GM18868 (cell line): Measurements from ENCODE around the gene SNRNP70.

ENCODE experiments used
- ATAC-seq: cut with Tn5 transposase; IDR thresholded peaks from one replicate; pipeline ENCODE4 v1.9.1; 2021; ENCODE audit warnings: mild to moderate bottlenecking, moderate library complexity; ENCODE audit not compliant: unreplicated experiment

SNRNP70 gene

GRCh38 chr19:49097453-49098288 is 12.4 kb downstream of the SNRNP70 start:
- no peak for ATAC-seq

DNA sequence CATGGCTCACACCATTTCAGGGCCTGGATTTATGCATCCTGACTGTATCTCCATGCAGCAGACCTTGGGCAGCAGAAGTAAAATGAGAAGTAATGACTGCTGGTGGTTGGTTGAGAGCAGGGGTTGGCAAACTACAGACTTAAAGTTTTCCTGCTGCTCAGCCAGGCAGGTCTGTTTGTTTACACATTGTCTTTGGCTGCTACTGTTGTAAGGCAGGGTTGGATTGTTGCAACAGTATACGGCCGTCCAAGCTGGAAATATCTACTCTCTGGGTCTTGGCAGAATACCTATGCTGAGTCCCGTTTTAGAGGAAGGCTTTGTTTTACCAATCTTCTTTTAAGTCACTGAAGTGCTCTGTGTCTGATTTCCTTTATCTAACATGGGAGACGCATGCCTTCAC is 13.5 kb downstream of the SNRNP70 start:
- ATAC-seq = no peak

GRCh38 chr19:49101160-49101559 is 15.9 kb downstream of the SNRNP70 start:
- ATAC-seq = no peak

GRCh38 chr19:49102303-49102702 is 17.1 kb downstream of the SNRNP70 start:
- no peak for ATAC-seq

DNA sequence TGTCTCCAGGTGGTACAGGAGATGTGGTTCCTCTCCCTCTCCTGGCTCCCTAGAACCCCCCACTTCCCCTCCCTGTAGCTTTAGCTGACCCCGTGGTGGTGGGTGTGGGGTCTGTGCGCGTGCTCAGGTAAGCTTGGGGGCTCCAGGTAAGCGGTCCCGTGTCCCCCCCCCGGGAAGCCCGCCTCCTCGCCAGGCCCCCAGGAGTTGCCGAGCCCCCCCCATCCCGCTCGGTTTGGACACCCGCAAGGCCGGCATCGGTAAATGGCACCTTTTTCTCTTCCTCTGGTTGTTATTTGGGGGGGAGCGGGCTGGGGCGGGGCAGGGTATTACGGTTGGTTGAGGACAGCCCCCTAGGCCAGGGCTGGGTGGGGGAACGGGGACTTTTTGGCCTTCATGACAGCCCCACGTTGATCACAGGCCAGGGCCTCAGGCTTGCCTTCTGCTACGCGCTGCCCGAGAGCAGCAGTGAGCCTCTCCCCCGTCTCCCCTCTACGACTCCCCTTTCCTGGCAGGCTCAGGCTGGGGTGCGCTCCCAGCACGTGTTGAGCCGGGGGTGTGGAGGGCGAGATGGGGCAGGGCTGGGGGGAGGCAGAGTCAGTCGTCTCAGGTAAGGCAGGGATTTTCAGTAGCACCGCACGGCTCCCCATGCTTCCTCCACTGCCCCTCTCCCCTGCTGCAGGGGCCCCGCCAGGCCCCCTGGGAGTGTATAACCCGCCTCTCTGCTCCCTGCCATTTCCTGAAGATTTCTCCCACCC is 18.3 kb downstream of the SNRNP70 start:
- no peak for ATAC-seq

DNA sequence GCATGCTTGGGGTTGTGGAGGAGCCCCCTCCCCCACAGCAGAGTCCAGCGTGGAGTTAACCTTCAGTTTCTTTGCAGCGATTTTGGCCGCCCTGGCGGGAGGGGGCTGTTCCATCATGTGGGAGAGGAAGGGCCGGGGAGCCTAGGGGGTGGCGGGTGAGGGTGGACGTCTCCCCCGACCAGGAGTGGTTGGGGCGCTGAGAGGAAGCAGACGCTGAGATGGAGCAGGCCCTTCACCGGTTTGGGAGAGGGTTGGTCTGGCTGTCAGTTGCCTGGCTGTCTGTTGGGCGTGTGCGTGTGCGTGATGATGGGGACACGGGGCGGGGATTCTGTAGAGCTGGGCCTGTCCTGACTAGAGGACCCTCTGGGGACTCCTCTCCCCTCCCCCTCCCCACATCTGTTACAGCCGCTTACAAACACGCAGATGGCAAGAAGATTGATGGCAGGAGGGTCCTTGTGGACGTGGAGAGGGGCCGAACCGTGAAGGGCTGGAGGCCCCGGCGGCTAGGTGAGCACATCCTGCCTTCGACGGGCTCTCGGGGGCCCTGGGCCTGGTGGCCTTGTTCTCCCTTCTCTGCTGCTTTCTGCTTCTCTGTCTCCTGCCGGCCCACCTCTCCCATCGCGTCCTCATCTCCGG is 19.1 kb downstream of the SNRNP70 start:
- ATAC-seq = no peak

- no peak for ATAC-seq
Observed at GRCh38 chr19:49106648-49107135, 21.4 kb downstream of the SNRNP70 start.

GRCh38 chr19:49107625-49108459 is 22.6 kb downstream of the SNRNP70 start:
- ATAC-seq = no peak

DNA sequence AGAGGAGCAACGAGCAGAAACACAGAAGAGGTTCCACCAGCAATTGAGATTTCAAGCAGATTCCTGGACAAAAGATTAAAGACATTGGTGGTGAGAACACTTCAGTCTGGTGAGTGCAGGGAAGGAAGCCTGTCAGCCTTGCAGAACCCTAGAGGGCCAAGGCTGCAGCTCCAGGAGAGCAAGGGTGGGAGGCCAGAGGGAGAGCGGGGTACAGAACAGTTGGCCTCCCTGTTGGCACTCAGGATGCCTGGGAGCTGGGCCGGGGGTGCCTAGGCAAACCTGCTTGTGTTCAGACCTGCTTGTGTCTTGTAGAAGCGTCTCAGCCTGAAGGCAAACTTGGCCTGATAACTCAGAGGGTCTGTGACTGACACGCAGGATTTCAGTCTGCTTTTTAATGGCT is 23.8 kb downstream of the SNRNP70 start:
- no peak for ATAC-seq

GRCh38 chr19:49109569-49110233 is 24.4 kb downstream of the SNRNP70 start:
- no peak for ATAC-seq

GRCh38 chr19:49110567-49110966 is 25.3 kb downstream of the SNRNP70 start:
- no peak for ATAC-seq

DNA sequence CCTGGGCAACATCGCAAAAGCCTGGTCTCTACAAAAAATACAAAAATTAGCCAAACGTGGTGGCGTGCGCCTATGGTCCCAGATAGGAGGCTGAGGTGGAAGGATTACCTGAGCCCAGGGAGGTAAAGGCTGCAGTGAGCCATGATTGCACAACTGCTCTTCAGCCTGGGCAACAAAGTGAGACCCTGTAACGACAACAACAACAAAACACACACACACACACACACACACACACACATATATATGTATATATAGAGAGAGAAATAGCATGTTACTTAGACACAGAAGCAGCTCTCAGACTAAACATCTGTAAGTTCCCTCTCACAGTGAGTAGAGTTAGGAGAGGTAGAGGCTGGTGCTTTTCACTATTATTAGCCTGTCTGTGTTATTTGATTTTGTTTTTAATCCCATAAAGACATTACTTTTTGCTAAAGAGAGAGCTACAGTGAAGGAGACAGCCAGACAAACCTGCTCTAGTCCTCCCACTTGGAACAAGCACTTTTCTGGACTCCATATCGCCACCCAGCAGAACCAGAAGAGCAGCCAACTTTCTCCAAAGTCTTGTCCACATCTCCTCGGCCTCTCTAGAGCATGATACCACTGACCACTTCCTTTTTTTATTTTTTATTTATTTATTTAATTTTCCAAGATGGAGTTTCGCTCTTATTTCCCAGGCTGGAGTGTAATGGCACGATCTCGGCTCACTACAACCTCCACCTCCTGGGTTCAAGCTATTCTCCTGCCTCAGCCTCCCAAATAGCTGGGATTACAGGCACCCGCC is 26.2 kb downstream of the SNRNP70 start:
- ATAC-seq = no peak

DNA sequence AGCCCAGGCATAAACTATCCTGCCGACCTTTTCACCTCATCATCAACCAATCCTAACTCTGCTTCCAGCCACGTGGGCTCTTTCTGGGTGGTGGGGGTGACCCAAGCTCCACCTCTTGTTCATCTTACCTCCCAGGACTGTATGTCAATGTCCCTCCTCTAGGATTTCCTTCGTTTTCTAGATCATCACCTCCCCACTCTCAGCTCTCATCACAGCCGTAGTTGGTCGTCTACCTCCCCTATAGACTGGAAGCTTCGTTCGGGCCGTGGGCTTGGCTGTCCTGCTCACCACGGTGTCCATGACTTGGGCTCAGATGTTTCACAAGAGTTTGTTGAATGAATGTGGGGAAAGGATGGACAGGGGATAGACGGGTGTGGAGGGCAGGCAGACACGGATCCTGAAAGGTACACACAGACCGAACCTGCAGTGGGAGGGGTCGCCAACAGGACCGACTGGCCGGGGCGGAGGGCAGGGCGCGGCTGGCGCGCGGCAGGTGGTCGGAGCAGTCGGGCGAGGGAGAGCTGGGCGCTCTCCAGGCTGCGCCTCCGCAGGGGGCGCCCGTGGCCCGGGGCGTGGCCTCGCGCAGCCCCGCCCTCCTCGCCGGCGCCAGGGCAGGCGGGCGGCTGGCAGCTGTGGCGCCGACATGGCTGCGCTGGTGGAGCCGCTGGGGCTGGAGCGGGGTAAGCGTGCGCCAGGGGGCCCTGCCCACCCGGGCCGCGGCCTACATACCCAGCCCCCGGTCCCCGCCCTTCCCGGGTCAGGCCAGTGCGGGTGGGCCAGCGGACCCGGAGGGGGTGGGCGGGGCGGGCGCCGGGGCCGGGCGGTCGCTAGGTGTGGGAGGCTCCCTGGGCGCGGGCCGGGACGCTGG is 28.7 kb downstream of the SNRNP70 start, which contains the start of gene LIN7B:
TSS of gene LIN7B (plus strand) at position 609 of the 868 bp plus-strand sequence. CDS start at position 644, 35 bp downstream.
- ATAC-seq = peak; percentile 56

GRCh38 chr19:49114630-49115363 is 29.5 kb downstream of the SNRNP70 start:
- ATAC-seq = no peak

DNA sequence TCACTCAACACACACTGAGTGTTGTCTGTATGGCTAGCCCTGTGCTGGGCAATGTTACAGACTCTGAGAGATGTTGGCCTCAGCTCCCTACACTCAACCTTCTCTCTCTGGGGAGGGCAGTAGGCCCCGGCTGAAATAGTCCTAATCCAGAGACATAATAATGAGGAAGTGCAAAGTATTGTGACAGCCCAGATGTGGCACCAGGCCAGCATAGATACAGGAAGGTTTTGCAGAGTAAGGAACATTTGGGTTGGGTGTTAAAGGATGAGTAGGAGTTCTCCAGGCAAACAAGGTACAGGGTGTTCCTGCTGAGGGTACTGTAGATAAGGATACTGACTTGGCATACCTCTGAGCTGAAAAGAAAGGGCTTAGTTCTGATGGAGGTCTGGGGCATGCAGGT is 31.3 kb downstream of the SNRNP70 start:
- no peak for ATAC-seq

- no peak for ATAC-seq
Observed at GRCh38 chr19:49117677-49118564, 32.7 kb downstream of the SNRNP70 start.
